Parathyroid adenoma (tissue), 2 donors: Measurements from ENCODE around the gene FJX1.

Experiments used
- H2AFZ ChIP-seq: fragments of 300-600 bp; sonication (generic); one replicate; pipeline ENCODE4 v1.7.0; 2017; ENCODE audit warnings: antibody characterized with exemption, mild to moderate bottlenecking
- H3K27ac ChIP-seq: fragments of 300-600 bp; sonication (generic); one replicate; pipeline ENCODE4 v1.7.0; 2017
- H3K27me3 ChIP-seq: fragments of 300-600 bp; sonication (generic); one replicate; pipeline ENCODE4 v1.7.0; 2017; ENCODE audit warnings: low read length; ENCODE audit not compliant: control insufficient read depth, insufficient read depth
- H3K36me3 ChIP-seq: fragments of 300-600 bp; sonication (generic); one replicate; pipeline ENCODE4 v1.7.0; 2017; ENCODE audit warnings: low read length; ENCODE audit not compliant: control insufficient read depth, insufficient read depth
- H3K4me1 ChIP-seq: fragments of 300-600 bp; sonication (generic); one replicate; pipeline ENCODE4 v1.7.0; 2017; ENCODE audit warnings: control low read depth
- H3K4me2 ChIP-seq: fragments of 300-600 bp; sonication (generic); one replicate; pipeline ENCODE4 v1.7.0; 2017; ENCODE audit warnings: low read length
- H3K4me3 ChIP-seq: fragments of 300-600 bp; sonication (generic); one replicate; pipeline ENCODE4 v1.7.0; 2017; ENCODE audit warnings: low read depth, low read length
- H3K79me2 ChIP-seq: fragments of 300-600 bp; sonication (generic); one replicate; pipeline ENCODE4 v1.7.0; 2017; ENCODE audit warnings: control low read depth
- H3K9ac ChIP-seq: fragments of 300-600 bp; sonication (generic); one replicate; pipeline ENCODE4 v1.7.0; 2017; ENCODE audit warnings: mild to moderate bottlenecking
- H3K9me3 ChIP-seq: fragments of 300-600 bp; sonication (generic); one replicate; pipeline ENCODE4 v1.7.0; 2017; ENCODE audit warnings: low read length; ENCODE audit not compliant: control insufficient read depth
- TF ChIP-seq, protein P1 (sequence below): fragments of 300-600 bp; sonication (generic); IDR thresholded peaks from one replicate; pipeline ENCODE4 v1.7.0; 2017; ENCODE audit warnings: antibody characterized with exemption, mild to moderate bottlenecking
- donor health status: primary hyperparathyroidism.

FJX1 gene

GRCh38 chr11:35593143-35593542, 25.1 kb upstream of the FJX1 start:
- no peaks in the 10 kb centered on the region for H3K27me3 ChIP-seq
- no peak overlapping the region for H3K9ac ChIP-seq
- no peaks in the 10 kb centered on the region for H3K9me3 ChIP-seq
- H3K79me2 ChIP-seq, result no peaks in the 10 kb centered on the region
- H2AFZ ChIP-seq, result no peak overlapping the region
- no peaks in the 10 kb centered on the region for H3K36me3 ChIP-seq
- TF ChIP-seq, protein P1, sequence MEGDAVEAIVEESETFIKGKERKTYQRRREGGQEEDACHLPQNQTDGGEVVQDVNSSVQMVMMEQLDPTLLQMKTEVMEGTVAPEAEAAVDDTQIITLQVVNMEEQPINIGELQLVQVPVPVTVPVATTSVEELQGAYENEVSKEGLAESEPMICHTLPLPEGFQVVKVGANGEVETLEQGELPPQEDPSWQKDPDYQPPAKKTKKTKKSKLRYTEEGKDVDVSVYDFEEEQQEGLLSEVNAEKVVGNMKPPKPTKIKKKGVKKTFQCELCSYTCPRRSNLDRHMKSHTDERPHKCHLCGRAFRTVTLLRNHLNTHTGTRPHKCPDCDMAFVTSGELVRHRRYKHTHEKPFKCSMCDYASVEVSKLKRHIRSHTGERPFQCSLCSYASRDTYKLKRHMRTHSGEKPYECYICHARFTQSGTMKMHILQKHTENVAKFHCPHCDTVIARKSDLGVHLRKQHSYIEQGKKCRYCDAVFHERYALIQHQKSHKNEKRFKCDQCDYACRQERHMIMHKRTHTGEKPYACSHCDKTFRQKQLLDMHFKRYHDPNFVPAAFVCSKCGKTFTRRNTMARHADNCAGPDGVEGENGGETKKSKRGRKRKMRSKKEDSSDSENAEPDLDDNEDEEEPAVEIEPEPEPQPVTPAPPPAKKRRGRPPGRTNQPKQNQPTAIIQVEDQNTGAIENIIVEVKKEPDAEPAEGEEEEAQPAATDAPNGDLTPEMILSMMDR, result no peak
- H3K4me3 ChIP-seq, result no peak overlapping the region
- H3K27ac ChIP-seq, result no peak overlapping the region
- no peak overlapping the region for H3K4me2 ChIP-seq
- no peaks in the 10 kb centered on the region for H3K4me1 ChIP-seq

DNA sequence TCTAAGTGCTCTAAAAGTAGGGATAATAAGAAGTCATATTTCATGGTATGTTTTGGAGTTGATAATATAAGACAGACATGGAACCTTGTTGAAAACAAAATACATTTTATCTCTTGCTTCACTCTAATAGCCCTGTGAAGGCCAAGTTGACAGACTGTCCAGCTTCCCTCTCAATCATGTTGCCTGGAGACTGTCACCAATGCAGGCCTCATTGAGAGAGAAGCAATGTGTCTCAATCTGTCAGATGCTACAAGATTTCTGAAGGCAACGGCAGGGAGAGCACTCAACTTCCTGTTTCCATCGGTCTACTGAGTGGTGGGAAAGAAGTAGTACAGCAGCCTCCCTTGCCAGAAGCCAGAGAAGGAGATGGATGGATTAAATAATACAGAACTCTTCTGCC, 23.6 kb upstream of the FJX1 start:
- H3K9ac ChIP-seq, result no peak overlapping the region
- H3K27ac ChIP-seq, result no peak overlapping the region
- no peak overlapping the region for H3K4me2 ChIP-seq
- H3K9me3 ChIP-seq, result no peaks in the 10 kb centered on the region
- no peaks in the 10 kb centered on the region for H3K4me1 ChIP-seq
- H3K4me3 ChIP-seq, result no peak overlapping the region
- H3K27me3 ChIP-seq, result no peaks in the 10 kb centered on the region
- H2AFZ ChIP-seq, result no peak overlapping the region
- no peaks in the 10 kb centered on the region for H3K36me3 ChIP-seq
- TF ChIP-seq, protein P1, result no peak
- H3K79me2 ChIP-seq, result no peaks in the 10 kb centered on the region

DNA sequence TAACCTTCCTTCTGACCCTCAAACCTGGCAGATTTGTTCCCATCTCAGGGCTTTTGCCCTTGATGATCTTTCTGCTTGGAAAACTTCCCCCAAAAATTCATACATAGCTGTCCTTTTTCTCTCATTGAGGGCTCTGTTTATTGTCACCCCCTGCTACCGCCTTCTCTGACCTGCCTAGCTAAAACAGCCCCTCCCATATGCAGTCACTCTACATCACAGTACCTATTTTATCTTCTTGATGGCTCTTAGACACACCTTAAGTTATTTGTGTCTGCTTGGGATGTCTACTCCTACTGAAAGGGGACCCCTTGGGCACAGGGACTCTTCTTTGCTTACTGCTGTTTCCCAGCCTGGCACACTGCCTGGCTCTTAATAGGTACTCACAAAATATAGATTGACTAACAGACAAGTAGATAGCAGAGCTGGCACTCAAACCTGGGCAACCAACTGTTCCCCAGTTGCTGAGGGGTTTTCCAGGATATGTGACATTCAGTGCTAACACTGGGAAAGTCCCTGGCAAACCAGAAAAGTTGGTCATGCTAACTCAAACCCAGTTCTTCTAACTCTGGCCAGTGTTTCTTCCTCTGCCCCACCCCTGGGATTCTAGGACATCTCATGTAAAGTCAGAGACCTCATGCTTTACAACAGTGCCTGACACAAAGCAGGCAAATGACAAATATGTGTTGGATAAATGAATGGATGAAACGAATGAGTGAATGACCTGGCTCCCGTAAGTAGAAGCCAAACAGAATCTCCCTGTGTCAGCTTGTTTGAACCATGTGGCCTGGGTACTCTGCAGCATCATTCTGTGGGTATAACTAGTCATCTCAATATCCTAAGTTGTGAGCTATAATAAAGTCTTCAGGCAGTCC, 19.8 kb upstream of the FJX1 start:
- H2AFZ ChIP-seq, result no peak overlapping the region
- no peaks in the 10 kb centered on the region for H3K36me3 ChIP-seq

DNA sequence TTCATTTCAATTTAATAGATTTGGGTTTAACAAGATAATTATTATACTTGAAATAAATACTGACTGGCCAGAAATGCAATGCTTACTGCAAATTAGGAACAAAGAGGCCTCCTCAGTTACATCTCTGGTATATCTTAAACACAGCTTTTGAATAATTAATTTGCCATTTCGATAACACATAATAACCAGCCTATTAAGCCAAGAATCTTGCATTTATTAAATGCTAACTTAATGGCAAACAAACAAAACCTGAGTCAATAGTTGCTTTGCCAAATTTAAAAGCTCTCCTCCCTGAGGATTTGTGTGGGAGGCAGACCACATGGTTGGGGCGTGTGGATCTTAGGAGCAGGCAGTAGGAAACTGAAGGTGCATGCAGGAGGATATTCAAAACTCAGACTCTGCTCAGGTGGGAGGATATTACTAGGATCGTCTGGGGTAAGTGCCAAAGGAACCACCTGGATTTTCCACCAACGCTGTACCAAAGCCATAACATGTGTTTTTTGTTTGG, 17.9 kb upstream of the FJX1 start:
- Histone ChIP-seq H3K4me3 (no peak overlapping the region), H3K9me3 (no peaks in the 10 kb centered on the region), H2AFZ (no peak overlapping the region), H3K9ac (no peak overlapping the region), H3K36me3 (no peaks in the 10 kb centered on the region), H3K27ac (no peak overlapping the region), H3K4me2 (no peak overlapping the region), H3K27me3 (no peaks in the 10 kb centered on the region), H3K4me1 (no peaks in the 10 kb centered on the region), H3K79me2 (no peaks in the 10 kb centered on the region)
- TF ChIP-seq, protein P1, result no peak

More for the DNA sequence above, 19.8 kb upstream of the FJX1 start:
- Histone ChIP-seq H3K4me3 (no peak overlapping the region), H3K27ac (no peak overlapping the region), H3K4me2 (no peak overlapping the region), H3K79me2 (no peaks in the 10 kb centered on the region), H3K27me3 (no peaks in the 10 kb centered on the region), H3K4me1 (no peaks in the 10 kb centered on the region), H3K9me3 (no peaks in the 10 kb centered on the region), H3K9ac (no peak overlapping the region)
- TF ChIP-seq, protein P1, result no peak
